SU-DHL-6 (cell line): Measurements from ENCODE around the gene ETS1.

Source experiments
- CTCF ChIP-seq: fragments of 200-600 bp; sonication (generic); IDR thresholded peaks from one replicate; pipeline ENCODE4 v1.5.1; 2017; ENCODE audit warnings: antibody characterized with exemption, mild to moderate bottlenecking, low read length, moderate library complexity; ENCODE audit not compliant: insufficient read depth, poor library complexity, severe bottlenecking
- EZH2phosphoT487 ChIP-seq: fragments of 200-600 bp; sonication (generic), shearing (Covaris generic); conservative IDR thresholded peaks from 2 replicates; pipeline ENCODE4 v1.6.1; 2018; ENCODE audit warnings: mild to moderate bottlenecking, antibody characterized with exemption, low read length, moderate library complexity, mixed read lengths

DNA sequence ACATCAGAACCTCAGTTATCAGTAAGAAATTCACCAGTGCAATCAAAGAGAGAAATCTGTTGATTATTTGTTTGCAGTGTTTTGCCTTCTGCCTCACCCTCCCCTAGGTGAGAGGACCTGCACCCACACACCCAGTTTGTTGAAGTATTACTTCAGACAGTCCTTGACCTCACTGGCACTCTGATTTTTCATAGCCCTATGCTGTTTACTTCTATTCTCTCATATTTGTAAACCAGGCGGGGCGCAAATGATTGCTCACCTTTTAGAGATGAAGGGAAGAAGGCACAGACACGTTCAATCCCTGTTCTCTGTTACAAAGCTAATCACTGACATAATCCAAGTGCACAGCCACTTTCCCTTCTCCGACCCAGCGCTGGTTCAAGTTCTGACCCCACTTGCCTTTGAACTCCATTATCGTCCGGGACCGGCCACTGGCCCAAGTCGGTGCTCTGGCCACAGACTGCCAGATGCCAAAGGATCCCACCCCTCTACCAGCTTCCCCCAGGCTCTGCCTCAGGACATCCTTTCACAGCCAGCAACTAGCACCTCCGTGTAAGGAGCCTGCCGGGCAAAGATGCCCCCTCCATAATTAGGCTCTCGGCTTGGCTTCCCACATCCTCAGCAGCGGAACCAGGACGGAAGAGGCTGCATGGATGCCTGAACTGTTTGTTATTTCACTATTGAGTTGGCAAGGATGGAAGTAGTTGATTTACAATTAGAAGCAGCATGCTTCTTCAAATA, 1.7 kb downstream of the ETS1 start:
- TF ChIP-seq CTCF = no peak
- no peak for TF ChIP-seq EZH2phosphoT487
